Hepatocyte (in vitro differentiated cells): ENCODE data around the gene ZBED4. TPM values are rescaled to one million over a fixed set of nuclear protein-coding genes. Genes with fewer than 3 reads are reported as not detected.

Experiments
- DNase-seq: peaks from one replicate; pipeline ENCODE4 v3.0.0-alpha.2; 2016; ENCODE audit warnings: low spot score
- H2AFZ ChIP-seq: fragments of 200-600 bp; sonication (generic); 2 replicates; pipeline ENCODE4 v1.6.0; 2016; ENCODE audit warnings: antibody characterized with exemption, mild to moderate bottlenecking
- H3K27ac ChIP-seq: fragments of 200-600 bp; sonication (generic); 2 replicates; pipeline ENCODE4 v1.5.1; 2016; ENCODE audit warnings: mild to moderate bottlenecking
- H3K27me3 ChIP-seq: fragments of 200-600 bp; sonication (generic); 2 replicates; pipeline ENCODE4 v1.6.1; 2016
- H3K36me3 ChIP-seq: fragments of 200-600 bp; sonication (generic); replicated peaks from 2 replicates; pipeline ENCODE4 v1.5.1; 2016; ENCODE audit warnings: low read depth; ENCODE audit not compliant: insufficient read depth
- H3K4me1 ChIP-seq: fragments of 200-600 bp; sonication (generic); 2 replicates; pipeline ENCODE4 v1.5.1; 2016; ENCODE audit warnings: mild to moderate bottlenecking, moderate library complexity; ENCODE audit not compliant: insufficient read depth
- H3K4me2 ChIP-seq: fragments of 200-600 bp; sonication (generic); 2 replicates; pipeline ENCODE4 v1.6.0; 2016
- H3K4me3 ChIP-seq: fragments of 200-600 bp; sonication (generic); 2 replicates; pipeline ENCODE4 v1.5.1; 2016; ENCODE audit warnings: mild to moderate bottlenecking
- H3K79me2 ChIP-seq: fragments of 200-600 bp; sonication (generic); 2 replicates; pipeline ENCODE4 v1.6.0; 2017; ENCODE audit warnings: mild to moderate bottlenecking
- H3K9me2 ChIP-seq: fragments of 200-600 bp; sonication (generic); replicated peaks from 2 replicates; pipeline ENCODE4 v1.6.0; 2017; ENCODE audit warnings: mild to moderate bottlenecking; ENCODE audit not compliant: insufficient read depth
- H3K9me3 ChIP-seq: fragments of 200-600 bp; sonication (generic); 2 replicates; pipeline ENCODE4 v1.5.1; 2016; ENCODE audit warnings: low read depth, mild to moderate bottlenecking
- H4K20me1 ChIP-seq: fragments of 200-600 bp; sonication (generic); 2 replicates; pipeline ENCODE4 v1.6.0; 2016; ENCODE audit warnings: mild to moderate bottlenecking; ENCODE audit not compliant: insufficient read depth, poor library complexity, severe bottlenecking
- CTCF ChIP-seq: fragments of 200-600 bp; sonication (generic); IDR thresholded peaks from 2 replicates; pipeline ENCODE4 v1.5.1; 2016; ENCODE audit warnings: antibody characterized with exemption, mild to moderate bottlenecking; ENCODE audit not compliant: poor library complexity
- EZH2 ChIP-seq: fragments of 200-600 bp; sonication (generic); IDR thresholded peaks from 2 replicates; pipeline ENCODE4 v1.6.1; 2016; ENCODE audit warnings: antibody characterized with exemption, mild to moderate bottlenecking, borderline replicate concordance
- EZH2phosphoT487 ChIP-seq: fragments of 200-600 bp; sonication (generic); IDR thresholded peaks from one replicate; pipeline ENCODE4 v1.6.1; 2018; ENCODE audit warnings: antibody characterized with exemption, mild to moderate bottlenecking, low read depth, moderate library complexity; ENCODE audit not compliant: unreplicated experiment, severe bottlenecking
- WGBS: methylation state at CpG from one replicate; pipeline ENCODE4 v1.1.6; 2016; ENCODE audit warnings: low lambda C conversion rate; ENCODE audit errors: missing lambda C conversion rate; 5-methylcytosine and 5-hydroxymethylcytosine counted together
- polyA plus RNA-seq: library from polyadenylated mRNA; unstranded; fragments of >200 nt; fragmentation: Nextera tagmentation; extraction: Ambion mirVana; gene quantifications from 2 replicates; pipeline ENCODE4 v1.2.1, GENCODE V29; 2016
- total RNA-seq: library from RNA; depleted of rRNA; stranded (reverse); fragments of >200 nt; gene quantifications from 2 replicates; pipeline ENCODE4 v1.2.3, GENCODE V29; 2014

ZBED4 gene
- total and polyA plus RNA-seq, 2 experiments from 2014 or later = 14.9 to 16.3 TPM

- Histone ChIP-seq H3K4me3 (no peak overlapping the region), H3K9me3 (no peaks in the 10 kb centered on the region), H3K27ac (no peak overlapping the region), H3K4me2 (peak overlapping the region; percentile 100), H3K9me2 (no peaks in the 10 kb centered on the region), H4K20me1 (peaks cover 76% of the 10 kb centered on the region), H3K27me3 (no peaks in the 10 kb centered on the region), H3K36me3 (no peaks in the 10 kb centered on the region), H3K4me1 (peaks cover 22% of the 10 kb centered on the region), H2AFZ (no peak overlapping the region), H3K79me2 (peaks cover 81% of the 10 kb centered on the region)
- TF ChIP-seq EZH2phosphoT487 = no peak
- TF ChIP-seq CTCF = no peak
- TF ChIP-seq EZH2 = no peak
- DNase-seq = no peak
- WGBS = 89% methylated on average over 16 of the region's 16 CpGs
Measured at GRCh38 chr22:49824185-49824925, 29.3 kb upstream of the ZBED4 start.

GRCh38 chr22:49824936-49825335 is 28.7 kb upstream of the ZBED4 start:
- Histone ChIP-seq H3K9me3 (no peaks in the 10 kb centered on the region), H3K79me2 (peaks cover 75% of the 10 kb centered on the region), H3K36me3 (no peaks in the 10 kb centered on the region), H3K4me1 (peaks cover 22% of the 10 kb centered on the region), H3K4me3 (no peak overlapping the region), H2AFZ (no peak overlapping the region), H3K4me2 (peak overlapping the region; percentile 100), H3K27ac (peak overlapping the region; percentile 95), H3K27me3 (no peaks in the 10 kb centered on the region), H3K9me2 (no peaks in the 10 kb centered on the region), H4K20me1 (peaks cover 70% of the 10 kb centered on the region)
- WGBS = 85% methylated on average over 12 of the region's 12 CpGs
- DNase-seq = no peak
- TF ChIP-seq CTCF (no peak), EZH2 (no peak), EZH2phosphoT487 (no peak)

- Histone ChIP-seq H3K27me3 (no peaks in the 10 kb centered on the region), H3K27ac (peak overlapping the region; percentile 95), H3K4me1 (peaks cover 22% of the 10 kb centered on the region), H2AFZ (no peak overlapping the region), H3K4me2 (peak overlapping the region; percentile 100), H3K9me3 (no peaks in the 10 kb centered on the region), H3K79me2 (peaks cover 70% of the 10 kb centered on the region), H3K36me3 (no peaks in the 10 kb centered on the region), H3K4me3 (peak overlapping the region; percentile 96), H4K20me1 (peaks cover 65% of the 10 kb centered on the region), H3K9me2 (no peaks in the 10 kb centered on the region)
- 55% methylated on average over 10 of the region's 10 CpGs for WGBS
- DNase-seq = peak; percentile 44
- TF ChIP-seq CTCF (no peak), EZH2 (no peak), EZH2phosphoT487 (no peak)
Measured at GRCh38 chr22:49825436-49825835, 28.2 kb upstream of the ZBED4 start.
